ENCODE data around the gene PPIL1. TPM values are rescaled to one million over a fixed set of nuclear protein-coding genes. Genes with fewer than 3 reads are reported as not detected.

PPIL1 gene
- polyA plus RNA-seq, 2 of the 4 experiments (the other 2 are of a cell fraction), result 42.6 to 60.0 TPM

GRCh38 chr6:36873612-36874442 is 776 bp downstream of the PPIL1 start (continued):
- TF ChIP-seq ZC3H11A (IDR thresholded peaks at IDR 0.05) (no peak), HOXB5 (CRISPR knock-in tag; IDR thresholded peaks at IDR 0.05) (no peak), RARB (CRISPR knock-in tag; IDR thresholded peaks at IDR 0.05) (no peak), KDM5A (IDR thresholded peaks at IDR 0.05) (no peak), ZNF302 (CRISPR knock-in tag; IDR thresholded peaks at IDR 0.05) (no peak), SMC3 (IDR thresholded peaks at IDR 0.05) (no peak)
- TF ChIP-seq, protein P1, sequence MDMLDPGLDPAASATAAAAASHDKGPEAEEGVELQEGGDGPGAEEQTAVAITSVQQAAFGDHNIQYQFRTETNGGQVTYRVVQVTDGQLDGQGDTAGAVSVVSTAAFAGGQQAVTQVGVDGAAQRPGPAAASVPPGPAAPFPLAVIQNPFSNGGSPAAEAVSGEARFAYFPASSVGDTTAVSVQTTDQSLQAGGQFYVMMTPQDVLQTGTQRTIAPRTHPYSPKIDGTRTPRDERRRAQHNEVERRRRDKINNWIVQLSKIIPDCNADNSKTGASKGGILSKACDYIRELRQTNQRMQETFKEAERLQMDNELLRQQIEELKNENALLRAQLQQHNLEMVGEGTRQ (IDR thresholded peaks at IDR 0.05), result no peak

GRCh38 chr6:36873115-36873514 is 1.5 kb downstream of the PPIL1 start:
- POLR2A ChIA-PET, result interaction anchor here (1.1 kb wide), 1 partner anchor 10 kb away, joined by 3 read pairs; no protein-coding TSS in a partner anchor
- DNase-seq (ENCODE audit: low read depth in 1 of 2, low spot score in 1 of 2) (no peak), FAIRE-seq (no peak), ATAC-seq (no peak)
- WGBS (ENCODE audit: missing lambda C conversion rate), result 90% methylated on average over 1 of the region's 1 CpG
- no peak for TF ChIP-seq ESRRA (IDR thresholded peaks at IDR 0.05; ENCODE audit: borderline replicate concordance, low read length)
- no peak for TF ChIP-seq NPAS2 (CRISPR knock-in tag; IDR thresholded peaks at IDR 0.05; ENCODE audit: borderline replicate concordance)
- no peak for TF ChIP-seq KDM5A (IDR thresholded peaks at IDR 0.05)
- TF ChIP-seq ZNF302 (CRISPR knock-in tag; IDR thresholded peaks at IDR 0.05), result no peak
- TF ChIP-seq BHLHE40 (IDR thresholded peaks at IDR 0.05; ENCODE audit: low read depth, low read length), result no peak
- no peak for TF ChIP-seq JUN (IDR thresholded peaks at IDR 0.05)
- TF ChIP-seq HOXA7 (CRISPR knock-in tag; IDR thresholded peaks at IDR 0.05), result no peak
- TF ChIP-seq PHF8 (IDR thresholded peaks at IDR 0.05; ENCODE audit: borderline replicate concordance, low read depth), result no peak
- TF ChIP-seq HEYL (CRISPR knock-in tag; IDR thresholded peaks at IDR 0.05), result no peak
- TF ChIP-seq, protein P1 (IDR thresholded peaks at IDR 0.05), result no peak
- TF ChIP-seq CHD2 (IDR thresholded peaks at IDR 0.05; ENCODE audit: low read length, partially characterized antibody), result no peak
- TF ChIP-seq, protein P2, sequence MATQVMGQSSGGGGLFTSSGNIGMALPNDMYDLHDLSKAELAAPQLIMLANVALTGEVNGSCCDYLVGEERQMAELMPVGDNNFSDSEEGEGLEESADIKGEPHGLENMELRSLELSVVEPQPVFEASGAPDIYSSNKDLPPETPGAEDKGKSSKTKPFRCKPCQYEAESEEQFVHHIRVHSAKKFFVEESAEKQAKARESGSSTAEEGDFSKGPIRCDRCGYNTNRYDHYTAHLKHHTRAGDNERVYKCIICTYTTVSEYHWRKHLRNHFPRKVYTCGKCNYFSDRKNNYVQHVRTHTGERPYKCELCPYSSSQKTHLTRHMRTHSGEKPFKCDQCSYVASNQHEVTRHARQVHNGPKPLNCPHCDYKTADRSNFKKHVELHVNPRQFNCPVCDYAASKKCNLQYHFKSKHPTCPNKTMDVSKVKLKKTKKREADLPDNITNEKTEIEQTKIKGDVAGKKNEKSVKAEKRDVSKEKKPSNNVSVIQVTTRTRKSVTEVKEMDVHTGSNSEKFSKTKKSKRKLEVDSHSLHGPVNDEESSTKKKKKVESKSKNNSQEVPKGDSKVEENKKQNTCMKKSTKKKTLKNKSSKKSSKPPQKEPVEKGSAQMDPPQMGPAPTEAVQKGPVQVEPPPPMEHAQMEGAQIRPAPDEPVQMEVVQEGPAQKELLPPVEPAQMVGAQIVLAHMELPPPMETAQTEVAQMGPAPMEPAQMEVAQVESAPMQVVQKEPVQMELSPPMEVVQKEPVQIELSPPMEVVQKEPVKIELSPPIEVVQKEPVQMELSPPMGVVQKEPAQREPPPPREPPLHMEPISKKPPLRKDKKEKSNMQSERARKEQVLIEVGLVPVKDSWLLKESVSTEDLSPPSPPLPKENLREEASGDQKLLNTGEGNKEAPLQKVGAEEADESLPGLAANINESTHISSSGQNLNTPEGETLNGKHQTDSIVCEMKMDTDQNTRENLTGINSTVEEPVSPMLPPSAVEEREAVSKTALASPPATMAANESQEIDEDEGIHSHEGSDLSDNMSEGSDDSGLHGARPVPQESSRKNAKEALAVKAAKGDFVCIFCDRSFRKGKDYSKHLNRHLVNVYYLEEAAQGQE (IDR thresholded peaks at IDR 0.05), result no peak
- TF ChIP-seq EHMT2 (IDR thresholded peaks at IDR 0.05; ENCODE audit: low read depth), result no peak
- no peak for TF ChIP-seq EP300 (IDR thresholded peaks at IDR 0.05)
- TF ChIP-seq HDAC2 (IDR thresholded peaks at IDR 0.05), result no peak
- Histone ChIP-seq H3K4me1 (peaks cover 9% of the 10 kb centered on the region; the same call in 2 of the 3 replicates), H3K4me3 (no peak overlapping the region), H3K9me3 (no peaks in the 10 kb centered on the region), H3K27ac (no peak overlapping the region), H3K4me2 (peak overlapping the region; percentile 94)
- CTCF ChIA-PET, result interaction anchor here (1.4 to 4.1 kb wide), 3 partner anchors 12 to 22 kb away, joined by 4 to 34 read pairs (median 4); partner anchors contain the start of gene C6orf89

All from A549 (cell line).